ENCODE measurements around the gene CCER1.

The CCER1 gene

GRCh38 chr12:90964616-90965015, 9.6 kb upstream of the CCER1 start:
- no peak for FAIRE-seq

- FAIRE-seq, result no peak
Measured at GRCh38 chr12:90963946-90964345, 9.0 kb upstream of the CCER1 start.

- FAIRE-seq, result no peak
Measured at GRCh38 chr12:90961154-90961553, 6.2 kb upstream of the CCER1 start.

GRCh38 chr12:90959538-90960139, 4.7 kb upstream of the CCER1 start:
- peak; percentile 97 for FAIRE-seq

GRCh38 chr12:90959032-90959431, 4.1 kb upstream of the CCER1 start:
- no peak for FAIRE-seq

- no peak for FAIRE-seq
Measured at GRCh38 chr12:90958347-90958746, 3.4 kb upstream of the CCER1 start.

GRCh38 chr12:90954428-90954827, 548 bp downstream of the CCER1 start:
- FAIRE-seq, result no peak

GRCh38 chr12:90953956-90954421, 987 bp downstream of the CCER1 start:
- no peak for FAIRE-seq

- no peak for FAIRE-seq
Measured at GRCh38 chr12:90951432-90952105, 3.4 kb downstream of the CCER1 start.

- FAIRE-seq, result no peak
Measured at GRCh38 chr12:90947869-90948268, 7.1 kb downstream of the CCER1 start.

- peak; percentile 98 for FAIRE-seq
Measured at GRCh38 chr12:90945070-90945649, 9.8 kb downstream of the CCER1 start.

GRCh38 chr12:90943255-90943654, 11.7 kb downstream of the CCER1 start:
- no peak for FAIRE-seq

GRCh38 chr12:90940872-90941499, 14.0 kb downstream of the CCER1 start:
- FAIRE-seq, result peak; percentile 91

GRCh38 chr12:90939382-90939781, 15.6 kb downstream of the CCER1 start:
- no peak for FAIRE-seq

GRCh38 chr12:90938451-90938850, 16.5 kb downstream of the CCER1 start:
- FAIRE-seq, result no peak

- no peak for FAIRE-seq
Measured at GRCh38 chr12:90937651-90938050, 17.3 kb downstream of the CCER1 start.

- no peak for FAIRE-seq
Measured at GRCh38 chr12:90936230-90937005, 18.6 kb downstream of the CCER1 start.

GRCh38 chr12:90925562-90925961, 29.4 kb downstream of the CCER1 start:
- FAIRE-seq, result no peak

- FAIRE-seq, result no peak
Measured at GRCh38 chr12:90924406-90924805, 30.6 kb downstream of the CCER1 start.

- no peak for FAIRE-seq
Measured at GRCh38 chr12:90922145-90922627, 32.8 kb downstream of the CCER1 start.

- FAIRE-seq, result no peak
Measured at GRCh38 chr12:90921536-90921935, 33.4 kb downstream of the CCER1 start.

GRCh38 chr12:90920222-90920621, 34.8 kb downstream of the CCER1 start:
- FAIRE-seq, result no peak

GRCh38 chr12:90917431-90917830, 37.5 kb downstream of the CCER1 start:
- FAIRE-seq, result no peak

Data from TTC549 (cell line).